ENCODE data around the gene IGSF6.
"Not testable (repeated sequence)": the region's sequence is repeated elsewhere in the genome, so short reads cannot be mapped to it uniquely, and the experiment has no call there.

Gene IGSF6

GRCh38 chr16:21652453-21652852 lies at the start of gene IGSF6:
Gene IGSF6 (minus strand): TSS chr16:21652608. CDS start chr16:21652598, 10 bp downstream.
- DNase-seq: no peak

- no peak for DNase-seq
These were observed 48.9 kb upstream of the IGSF6 start for GRCh38 chr16:21701271-21701670.

GRCh38 chr16:21698169-21699032 lies 46.0 kb upstream of the IGSF6 start:
- no peak for DNase-seq

- DNase-seq: no peak
These were observed 44.6 kb upstream of the IGSF6 start for GRCh38 chr16:21697032-21697431.

- no peak for DNase-seq
These were observed 42.2 kb upstream of the IGSF6 start for GRCh38 chr16:21694609-21695008.

GRCh38 chr16:21690967-21691366 lies 38.6 kb upstream of the IGSF6 start:
- DNase-seq: not testable (repeated sequence)

GRCh38 chr16:21689107-21689506 lies 36.7 kb upstream of the IGSF6 start:
- no peak for DNase-seq

GRCh38 chr16:21685034-21685455 lies 32.6 kb upstream of the IGSF6 start:
- DNase-seq: no peak

GRCh38 chr16:21684199-21684598 lies 31.8 kb upstream of the IGSF6 start:
- no peak for DNase-seq

GRCh38 chr16:21683184-21683583 lies 30.8 kb upstream of the IGSF6 start:
- no peak for DNase-seq

- DNase-seq: not testable (repeated sequence)
These were observed 28.3 kb upstream of the IGSF6 start for GRCh38 chr16:21680714-21681113.

- DNase-seq: not testable (repeated sequence)
These were observed 22.0 kb upstream of the IGSF6 start for GRCh38 chr16:21674456-21674855.

- DNase-seq: no peak
These were observed 21.1 kb upstream of the IGSF6 start for GRCh38 chr16:21673469-21673868.

GRCh38 chr16:21667575-21667974 lies 15.2 kb upstream of the IGSF6 start:
- DNase-seq: no peak

- no peak for DNase-seq
These were observed 14.4 kb upstream of the IGSF6 start for GRCh38 chr16:21666772-21667171.

GRCh38 chr16:21664801-21665492 lies 12.5 kb upstream of the IGSF6 start:
- no peak for DNase-seq

- no peak for DNase-seq
These were observed 11.7 kb upstream of the IGSF6 start, which contains the start of gene OTOA for GRCh38 chr16:21663889-21664647. Gene OTOA (plus strand): TSS chr16:21663968. CDS start chr16:21678515, 14,547 bp downstream.

- DNase-seq: no peak
These were observed 6.7 kb upstream of the IGSF6 start for GRCh38 chr16:21659124-21659523.

- peak; percentile 17 to 45 for DNase-seq
These were observed 4.7 kb upstream of the IGSF6 start for GRCh38 chr16:21656795-21657768.

- DNase-seq: no peak
These were observed 2.5 kb upstream of the IGSF6 start for GRCh38 chr16:21654881-21655280.

GRCh38 chr16:21654466-21654865 lies 2.1 kb upstream of the IGSF6 start:
- DNase-seq: no peak

- no peak for DNase-seq
These were observed 1.2 kb upstream of the IGSF6 start for GRCh38 chr16:21653571-21653970.
